Neural cell (in vitro differentiated cells): ENCODE results near the gene RAI14.

Source experiments
- EZH2 ChIP-seq: fragments of 200-600, 300-800 bp; shearing (Covaris generic), sonication (generic); IDR thresholded peaks from 2 replicates; pipeline ENCODE4 v1.6.1; 2014; ENCODE audit warnings: antibody characterized with exemption, low read length, borderline replicate concordance, mild to moderate bottlenecking; ENCODE audit not compliant: insufficient read depth, poor library complexity, severe bottlenecking
- POLR2AphosphoS5 ChIP-seq: IDR thresholded peaks from 2 replicates; pipeline ENCODE4 v1.6.1; 2012
- SMC3 ChIP-seq: fragments of 450-650 bp; conservative IDR thresholded peaks from 2 replicates; pipeline ENCODE4 v1.6.1; 2014; ENCODE audit warnings: antibody characterized with exemption, mild to moderate bottlenecking, moderate library complexity; ENCODE audit not compliant: poor library complexity
- TF ChIP-seq, protein P1 (sequence below): fragments of 450-650 bp; IDR thresholded peaks from 2 replicates; pipeline ENCODE4 v1.5.1; 2014; ENCODE audit warnings: antibody characterized with exemption, mild to moderate bottlenecking, moderate library complexity; ENCODE audit not compliant: poor library complexity, severe bottlenecking
- TF ChIP-seq, protein P2 (sequence below): IDR thresholded peaks from 2 replicates; pipeline ENCODE4 v1.6.1; 2012; ENCODE audit warnings: borderline replicate concordance

DNA sequence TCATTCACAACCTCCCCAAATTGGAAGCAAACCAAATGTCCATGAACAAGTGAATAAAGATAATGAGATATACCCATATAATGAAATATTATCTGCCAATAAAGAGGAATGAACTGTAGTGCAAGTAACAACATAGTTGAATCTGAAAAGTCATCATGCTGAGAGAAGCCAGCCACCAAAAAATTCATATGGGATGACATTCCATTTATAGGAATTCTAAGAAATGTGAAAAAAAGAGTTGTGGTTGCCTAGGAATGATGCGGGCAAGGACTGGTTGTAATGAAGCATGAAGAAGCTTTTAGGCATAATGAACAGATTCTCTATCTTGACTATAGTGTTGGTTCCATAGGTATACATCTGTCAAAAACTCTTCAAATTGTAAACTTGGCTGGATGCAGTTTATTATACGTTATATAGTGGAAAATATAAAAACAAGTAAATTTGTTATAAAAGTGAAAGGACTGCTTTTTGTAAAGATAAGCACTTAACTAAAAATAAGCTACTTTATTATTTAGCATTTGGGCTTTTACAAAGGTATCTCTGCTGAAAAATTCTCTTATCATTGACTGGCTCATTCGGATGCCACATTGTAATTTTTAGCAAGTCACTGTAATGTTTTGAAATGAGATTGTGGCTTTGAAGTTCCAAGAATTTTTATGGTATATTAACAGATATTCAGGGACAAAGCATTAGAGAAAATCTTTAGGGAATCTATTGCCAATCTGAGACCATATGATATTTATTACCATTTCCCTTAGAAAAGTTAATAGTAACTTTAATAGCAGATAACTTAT lies 161.6 kb downstream of the RAI14 start:
- TF ChIP-seq, protein P1, sequence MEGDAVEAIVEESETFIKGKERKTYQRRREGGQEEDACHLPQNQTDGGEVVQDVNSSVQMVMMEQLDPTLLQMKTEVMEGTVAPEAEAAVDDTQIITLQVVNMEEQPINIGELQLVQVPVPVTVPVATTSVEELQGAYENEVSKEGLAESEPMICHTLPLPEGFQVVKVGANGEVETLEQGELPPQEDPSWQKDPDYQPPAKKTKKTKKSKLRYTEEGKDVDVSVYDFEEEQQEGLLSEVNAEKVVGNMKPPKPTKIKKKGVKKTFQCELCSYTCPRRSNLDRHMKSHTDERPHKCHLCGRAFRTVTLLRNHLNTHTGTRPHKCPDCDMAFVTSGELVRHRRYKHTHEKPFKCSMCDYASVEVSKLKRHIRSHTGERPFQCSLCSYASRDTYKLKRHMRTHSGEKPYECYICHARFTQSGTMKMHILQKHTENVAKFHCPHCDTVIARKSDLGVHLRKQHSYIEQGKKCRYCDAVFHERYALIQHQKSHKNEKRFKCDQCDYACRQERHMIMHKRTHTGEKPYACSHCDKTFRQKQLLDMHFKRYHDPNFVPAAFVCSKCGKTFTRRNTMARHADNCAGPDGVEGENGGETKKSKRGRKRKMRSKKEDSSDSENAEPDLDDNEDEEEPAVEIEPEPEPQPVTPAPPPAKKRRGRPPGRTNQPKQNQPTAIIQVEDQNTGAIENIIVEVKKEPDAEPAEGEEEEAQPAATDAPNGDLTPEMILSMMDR, result no peak
- TF ChIP-seq, protein P2, sequence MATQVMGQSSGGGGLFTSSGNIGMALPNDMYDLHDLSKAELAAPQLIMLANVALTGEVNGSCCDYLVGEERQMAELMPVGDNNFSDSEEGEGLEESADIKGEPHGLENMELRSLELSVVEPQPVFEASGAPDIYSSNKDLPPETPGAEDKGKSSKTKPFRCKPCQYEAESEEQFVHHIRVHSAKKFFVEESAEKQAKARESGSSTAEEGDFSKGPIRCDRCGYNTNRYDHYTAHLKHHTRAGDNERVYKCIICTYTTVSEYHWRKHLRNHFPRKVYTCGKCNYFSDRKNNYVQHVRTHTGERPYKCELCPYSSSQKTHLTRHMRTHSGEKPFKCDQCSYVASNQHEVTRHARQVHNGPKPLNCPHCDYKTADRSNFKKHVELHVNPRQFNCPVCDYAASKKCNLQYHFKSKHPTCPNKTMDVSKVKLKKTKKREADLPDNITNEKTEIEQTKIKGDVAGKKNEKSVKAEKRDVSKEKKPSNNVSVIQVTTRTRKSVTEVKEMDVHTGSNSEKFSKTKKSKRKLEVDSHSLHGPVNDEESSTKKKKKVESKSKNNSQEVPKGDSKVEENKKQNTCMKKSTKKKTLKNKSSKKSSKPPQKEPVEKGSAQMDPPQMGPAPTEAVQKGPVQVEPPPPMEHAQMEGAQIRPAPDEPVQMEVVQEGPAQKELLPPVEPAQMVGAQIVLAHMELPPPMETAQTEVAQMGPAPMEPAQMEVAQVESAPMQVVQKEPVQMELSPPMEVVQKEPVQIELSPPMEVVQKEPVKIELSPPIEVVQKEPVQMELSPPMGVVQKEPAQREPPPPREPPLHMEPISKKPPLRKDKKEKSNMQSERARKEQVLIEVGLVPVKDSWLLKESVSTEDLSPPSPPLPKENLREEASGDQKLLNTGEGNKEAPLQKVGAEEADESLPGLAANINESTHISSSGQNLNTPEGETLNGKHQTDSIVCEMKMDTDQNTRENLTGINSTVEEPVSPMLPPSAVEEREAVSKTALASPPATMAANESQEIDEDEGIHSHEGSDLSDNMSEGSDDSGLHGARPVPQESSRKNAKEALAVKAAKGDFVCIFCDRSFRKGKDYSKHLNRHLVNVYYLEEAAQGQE, result no peak
- TF ChIP-seq EZH2 (no peak), POLR2AphosphoS5 (no peak), SMC3 (no peak)
